GM21825 (cell line): ENCODE results near the gene TMF1.

Experiments
- ATAC-seq: cut with Tn5 transposase; IDR thresholded peaks from one replicate; pipeline ENCODE4 v1.9.1; 2021; ENCODE audit warnings: mild to moderate bottlenecking, moderate library complexity; ENCODE audit not compliant: unreplicated experiment

Gene TMF1

DNA sequence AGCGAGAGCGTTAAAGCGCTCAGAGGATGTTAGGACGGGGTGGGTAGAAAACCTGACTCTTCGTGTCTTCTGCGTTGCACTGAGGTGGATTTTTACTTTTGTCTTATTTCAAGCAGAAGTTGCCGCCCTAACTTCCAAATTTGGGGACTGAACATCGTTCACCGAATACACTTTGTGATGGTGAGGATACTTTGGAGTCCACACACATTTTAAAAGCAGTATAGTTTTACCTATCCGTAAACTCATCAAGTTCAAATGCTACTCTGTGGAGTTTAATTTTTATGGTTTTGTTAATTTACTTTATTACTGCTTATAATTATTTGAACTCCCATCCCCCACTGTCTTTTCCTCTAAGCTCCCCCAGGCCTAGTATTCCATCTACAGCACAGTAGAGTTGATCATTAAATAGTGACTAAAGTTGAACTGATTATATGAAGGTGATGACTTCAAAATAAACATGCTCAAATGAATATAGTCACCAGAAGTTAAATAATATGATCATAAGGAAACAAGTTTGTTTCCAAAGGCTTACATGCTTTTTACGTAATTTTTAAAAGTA is 38.0 kb downstream of the TMF1 start:
- ATAC-seq, result no peak

DNA sequence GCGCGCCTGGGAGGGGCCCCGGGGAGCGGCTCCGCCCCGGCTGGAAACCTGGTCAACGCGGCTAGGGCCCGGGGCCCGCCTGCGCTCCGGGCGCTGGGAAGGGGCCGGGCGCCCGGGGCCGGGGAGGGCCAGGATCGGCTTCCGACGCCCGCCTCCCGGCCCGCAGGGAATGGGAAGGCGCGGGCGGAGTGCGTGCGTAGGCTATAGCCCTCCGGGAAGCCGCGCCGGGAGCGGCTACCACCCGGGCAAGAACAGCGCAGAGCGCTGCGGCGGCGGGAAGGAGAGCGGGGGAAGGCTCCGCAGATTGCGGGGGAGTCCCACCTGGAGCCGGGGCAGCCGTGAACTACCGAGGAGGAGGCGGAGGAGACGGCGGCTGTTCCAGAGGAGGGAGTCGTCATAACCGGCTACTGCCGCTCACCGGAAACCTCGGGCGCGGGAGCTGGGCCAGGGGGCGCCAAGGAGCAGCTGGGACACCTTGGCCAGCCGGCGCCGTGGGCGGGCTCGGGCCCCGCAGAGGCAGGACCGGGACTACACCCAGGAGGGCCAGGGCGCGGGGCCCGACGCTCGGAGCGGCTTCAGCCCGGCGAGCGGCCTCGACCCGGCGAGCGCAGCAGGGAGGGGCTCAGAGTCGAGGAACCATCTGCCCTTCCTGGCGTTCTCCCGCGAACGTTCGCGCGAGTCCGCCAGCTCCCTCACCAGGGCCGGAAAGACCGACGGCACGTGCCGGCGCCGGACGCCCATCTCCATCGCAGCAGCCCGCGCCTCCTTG is 38.7 kb downstream of the TMF1 start, which contains the start of gene EOGT:
TSS of gene EOGT (minus strand) at position 432 of the 769 bp plus-strand sequence. CDS start 3,838 bp downstream, outside the sequence.
- peak; percentile 86 for ATAC-seq

DNA sequence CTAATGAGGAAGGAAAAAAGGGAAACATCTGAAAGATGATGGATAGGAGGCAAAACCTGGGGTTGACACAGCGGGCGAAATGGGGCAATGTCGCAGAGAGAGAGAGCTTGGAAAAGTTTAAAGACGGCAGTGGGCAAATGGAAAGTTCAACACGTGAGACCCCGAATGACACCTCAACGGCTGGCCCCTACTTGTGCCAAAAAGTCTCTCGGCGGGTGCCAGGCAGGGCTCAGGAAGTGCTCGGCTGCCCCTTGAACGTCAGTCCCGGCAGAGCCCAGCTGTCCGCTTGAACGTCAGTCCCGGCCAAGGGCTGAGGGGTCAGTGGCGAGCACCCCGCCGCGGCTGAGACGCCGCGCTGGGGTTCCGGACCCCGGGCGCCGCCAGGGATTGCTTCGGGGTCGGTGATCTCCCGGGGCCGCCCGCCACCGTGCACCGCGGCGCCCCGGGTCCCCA is 39.3 kb downstream of the TMF1 start:
- ATAC-seq, result peak; percentile 33

DNA sequence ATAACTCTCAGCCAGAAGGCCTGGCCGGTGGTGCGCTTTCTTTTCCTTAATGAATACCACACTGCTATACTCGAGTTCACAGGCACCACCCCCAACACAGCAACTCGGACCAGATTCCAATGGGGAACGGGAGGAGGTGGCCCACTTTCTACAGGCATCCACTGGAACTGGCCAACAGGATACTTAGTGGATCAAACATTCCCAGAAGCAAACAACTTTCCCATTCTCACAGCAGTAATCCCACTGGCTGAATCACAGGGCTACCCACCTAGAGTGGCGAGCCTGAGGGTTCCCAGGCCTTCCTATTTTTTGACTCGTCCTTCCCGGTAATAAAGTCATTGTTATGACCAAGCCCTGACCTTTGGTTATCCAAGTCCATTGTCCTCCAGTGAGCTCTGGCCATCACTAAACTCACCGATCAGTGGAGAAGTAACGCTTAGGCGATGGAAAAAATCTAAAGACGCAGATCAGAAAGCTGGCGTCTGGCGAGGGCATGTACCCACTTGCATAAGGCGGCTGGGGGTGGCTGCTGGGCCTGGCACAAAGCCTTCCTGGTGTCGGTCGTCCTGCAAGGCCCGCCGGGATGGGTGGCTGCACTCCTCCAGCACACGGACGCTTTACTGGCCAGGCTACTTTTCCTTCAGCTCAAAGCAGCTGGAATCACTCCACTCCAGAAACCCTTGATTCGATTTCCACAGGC is 39.9 kb downstream of the TMF1 start:
- ATAC-seq, result no peak

DNA sequence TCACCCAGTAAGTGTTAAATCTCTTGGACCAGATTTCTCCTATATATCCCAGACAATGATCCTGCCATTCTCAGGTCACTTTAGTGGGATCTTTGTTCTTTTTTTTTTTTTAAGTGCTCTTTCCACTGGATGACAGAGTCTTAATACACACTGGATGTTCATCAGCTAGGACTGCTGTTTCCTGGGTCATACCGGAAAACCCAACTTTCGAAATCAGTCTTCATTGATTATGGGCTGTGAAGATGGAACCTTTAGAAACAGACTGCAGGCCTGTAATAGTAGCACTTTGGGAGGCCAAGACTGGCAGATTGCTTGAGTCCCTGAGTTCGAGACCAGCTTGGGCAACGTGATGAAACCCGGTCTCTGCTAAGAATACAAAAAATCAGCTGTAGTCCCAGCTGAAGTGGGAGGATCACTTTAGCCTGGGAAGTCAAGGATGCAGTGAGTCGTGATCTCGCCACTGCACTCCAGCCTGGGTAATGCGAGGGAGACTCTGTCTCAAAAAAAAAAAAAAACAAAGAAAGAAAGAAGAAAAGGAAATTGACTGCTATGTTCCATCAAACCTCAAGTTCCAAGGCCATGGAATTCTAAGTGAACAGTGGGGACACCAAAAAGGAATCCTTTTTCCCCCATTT is 40.9 kb downstream of the TMF1 start:
- ATAC-seq, result no peak

DNA sequence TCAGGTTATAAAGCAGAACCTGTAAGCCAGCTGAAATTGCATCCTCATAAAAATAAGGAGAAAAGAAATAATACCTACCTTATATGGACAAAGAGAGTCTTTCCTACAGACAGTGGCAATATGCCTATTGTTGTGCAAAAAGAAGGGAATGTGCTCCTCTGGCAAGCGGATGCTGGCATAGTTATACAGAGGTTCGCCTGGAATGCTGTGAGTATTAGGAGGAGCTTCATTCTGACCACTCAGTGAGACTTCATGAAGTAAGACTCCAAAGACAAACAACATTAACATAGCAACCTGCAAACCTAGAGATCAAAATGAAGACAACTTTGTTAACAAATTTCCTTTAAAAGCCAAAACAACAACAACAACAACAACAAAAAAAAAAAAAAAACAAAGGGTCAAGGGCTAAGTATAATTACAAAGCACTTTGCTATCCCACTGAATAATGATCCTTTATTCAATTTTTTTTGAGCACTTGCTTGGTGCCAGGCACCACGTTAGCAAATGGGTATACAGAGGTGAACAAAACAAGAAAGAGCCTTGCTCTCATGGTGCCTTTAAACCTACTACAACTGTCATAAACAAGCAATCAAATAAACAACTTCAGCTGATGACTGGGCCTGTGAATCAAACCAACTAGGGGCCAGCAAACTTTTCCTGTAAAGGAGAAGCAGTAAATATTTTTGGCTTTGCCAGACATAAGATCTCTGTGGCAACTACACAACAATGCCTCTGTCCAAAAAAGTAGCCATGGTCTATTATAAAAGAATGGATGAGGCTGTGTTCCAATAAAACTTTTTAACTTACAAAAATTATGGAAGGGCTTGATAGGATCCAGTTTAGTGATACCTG is 42.3 kb downstream of the TMF1 start:
- no peak for ATAC-seq

DNA sequence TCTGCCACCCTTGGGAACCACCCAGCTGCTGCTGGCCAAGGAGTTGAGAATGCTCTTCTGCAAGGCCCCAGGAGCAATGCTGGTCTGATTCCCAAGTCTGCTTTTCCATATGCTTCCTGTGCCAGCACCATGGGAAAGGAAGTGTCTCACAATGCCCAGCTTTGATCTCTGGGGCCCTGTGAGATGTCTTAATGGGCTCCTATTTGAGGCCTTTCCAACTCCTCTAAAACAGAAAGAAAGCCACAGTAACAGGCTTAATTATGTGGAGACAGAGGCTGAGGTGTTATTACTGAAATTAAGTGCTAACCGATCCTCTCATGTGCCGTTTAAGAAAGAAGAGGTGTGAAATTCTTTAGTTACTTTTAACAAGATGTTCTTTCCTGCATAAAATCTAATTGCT is 43.2 kb downstream of the TMF1 start:
- no peak for ATAC-seq

DNA sequence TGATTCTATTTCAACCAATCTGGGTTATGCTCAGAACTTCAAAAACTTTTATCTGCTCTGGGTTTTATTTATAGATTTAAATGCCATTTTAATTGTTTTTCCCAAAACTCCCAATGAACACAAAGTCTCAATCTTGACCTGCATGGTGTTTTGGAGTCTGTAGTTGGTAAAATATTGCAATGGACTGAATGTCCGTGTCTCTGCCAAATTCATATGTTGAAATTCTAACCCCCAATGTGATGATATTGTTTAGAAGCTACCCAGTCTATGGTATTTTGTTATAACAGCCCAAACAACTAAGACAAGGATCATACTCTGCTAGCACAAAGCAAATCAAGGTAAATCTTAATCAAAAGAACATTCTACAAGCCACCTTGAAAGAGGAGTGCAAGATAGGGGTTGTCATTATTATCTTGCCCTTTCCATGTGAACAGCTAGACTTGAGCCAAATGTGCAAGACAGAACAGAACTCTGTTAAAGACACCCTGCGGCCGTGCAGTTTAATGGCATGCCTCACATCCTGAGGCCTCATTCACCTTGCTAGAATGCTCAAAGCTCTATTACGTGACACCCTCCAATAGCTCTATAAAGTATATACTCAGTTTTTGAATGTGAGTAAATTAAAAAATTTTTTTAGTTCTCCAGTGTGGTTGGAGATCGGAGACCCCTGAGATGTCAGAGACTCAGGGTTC is 46.2 kb downstream of the TMF1 start:
- ATAC-seq, result no peak

DNA sequence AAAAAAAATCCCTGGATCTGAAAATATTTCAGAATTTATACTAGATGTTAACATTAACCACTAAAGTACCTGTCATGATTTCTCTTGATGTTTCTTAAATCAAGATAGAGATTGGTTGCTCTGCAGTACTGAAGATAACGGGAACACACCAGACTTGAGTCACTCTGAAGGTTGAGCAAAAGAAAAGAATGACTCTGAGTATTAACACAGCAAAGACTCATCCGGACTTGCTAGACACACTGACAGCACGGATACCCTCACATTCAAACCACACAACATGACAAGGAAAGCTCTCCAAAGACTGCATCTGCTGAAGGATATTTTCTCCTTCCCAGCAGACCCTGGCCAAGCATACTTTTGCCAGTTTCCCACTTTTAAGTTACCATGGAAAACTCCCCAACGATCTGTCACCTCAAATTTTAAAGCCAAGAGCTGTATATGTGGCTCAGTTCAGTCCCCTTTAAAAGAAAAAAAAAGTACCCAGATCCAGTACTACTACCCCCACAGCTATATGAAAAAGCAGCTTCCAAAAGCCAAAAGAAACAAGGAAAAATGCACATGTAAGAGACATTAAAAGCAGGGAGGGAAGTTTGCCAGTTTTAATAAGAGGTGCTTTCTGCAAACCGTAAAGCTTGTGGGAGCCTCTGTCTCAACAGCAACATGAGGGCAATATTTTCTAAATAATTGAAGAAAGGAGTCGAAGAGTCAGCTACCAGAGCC is 46.9 kb downstream of the TMF1 start:
- no peak for ATAC-seq

DNA sequence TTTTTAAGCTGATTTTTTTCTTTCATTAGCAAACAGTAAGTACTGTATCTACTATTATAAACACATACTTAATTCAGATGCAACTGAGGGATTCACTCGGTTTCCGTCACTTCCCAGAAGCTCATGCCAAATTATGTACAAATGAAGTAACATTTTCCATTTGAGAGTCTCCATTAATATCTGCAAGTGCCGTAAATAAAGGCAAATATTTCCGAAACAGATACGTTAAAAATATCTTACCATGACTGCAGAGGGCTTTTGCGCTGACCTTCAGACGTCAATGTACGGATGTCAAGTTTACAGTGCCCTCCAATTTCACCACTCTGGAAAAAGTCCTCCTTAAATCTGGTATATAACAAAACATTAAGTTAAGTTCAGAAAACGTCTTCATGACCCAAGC is 48.0 kb downstream of the TMF1 start:
- no peak for ATAC-seq

DNA sequence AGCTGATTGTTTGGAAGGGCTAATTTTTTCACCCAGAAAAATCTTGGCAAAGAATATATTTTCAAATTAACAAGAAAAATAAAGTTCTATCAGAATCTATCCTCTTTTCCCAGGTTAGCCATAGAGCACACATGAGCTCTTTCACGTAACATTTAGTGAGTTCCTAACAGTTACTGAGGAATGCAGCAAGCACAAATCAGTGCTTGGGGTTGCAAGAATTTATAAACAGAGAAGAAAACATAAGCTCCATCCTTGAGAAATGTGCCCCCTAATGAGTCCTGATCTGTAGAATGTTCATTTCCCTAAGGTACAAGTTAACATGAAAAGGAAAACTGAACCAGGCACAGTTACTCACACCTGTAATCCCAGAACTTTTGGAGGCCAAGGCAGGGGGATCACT is 52.5 kb downstream of the TMF1 start:
- ATAC-seq, result no peak

DNA sequence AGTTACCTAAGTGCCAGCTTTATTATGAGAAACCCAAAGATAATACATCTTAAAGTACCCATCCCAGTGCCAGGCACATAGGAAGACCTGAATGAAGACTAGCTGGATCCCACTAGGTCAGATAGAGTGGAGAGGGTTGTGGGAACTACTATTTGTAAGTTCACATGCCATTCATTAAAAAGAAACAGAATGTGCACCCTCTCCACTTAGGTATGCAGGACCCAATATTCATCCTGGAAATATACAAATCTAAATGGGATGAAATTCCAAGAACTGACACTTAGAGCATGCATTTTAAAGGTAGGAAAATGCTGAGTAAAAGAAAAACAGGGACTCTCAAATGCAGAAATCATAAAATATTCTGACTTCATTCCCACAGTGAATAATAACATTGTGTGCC is 53.0 kb downstream of the TMF1 start:
- no peak for ATAC-seq

DNA sequence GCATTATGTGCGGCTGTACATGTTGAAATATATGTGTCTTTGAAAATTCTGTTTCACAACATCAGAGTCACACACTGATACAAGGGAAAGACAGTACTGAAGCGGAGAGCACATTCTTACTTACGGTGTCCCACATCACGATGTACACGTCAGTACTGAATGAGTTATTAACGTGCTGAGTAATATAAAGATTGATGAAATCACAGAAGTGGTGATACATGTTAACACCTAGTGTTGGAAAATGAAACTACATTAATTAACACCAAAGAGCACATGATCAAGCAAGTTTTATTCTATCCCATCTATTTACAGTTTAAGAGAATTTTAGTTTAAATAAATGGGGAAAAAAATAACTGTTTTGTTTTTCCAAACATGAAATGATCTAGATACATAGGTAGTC is 54.2 kb downstream of the TMF1 start:
- no peak for ATAC-seq

DNA sequence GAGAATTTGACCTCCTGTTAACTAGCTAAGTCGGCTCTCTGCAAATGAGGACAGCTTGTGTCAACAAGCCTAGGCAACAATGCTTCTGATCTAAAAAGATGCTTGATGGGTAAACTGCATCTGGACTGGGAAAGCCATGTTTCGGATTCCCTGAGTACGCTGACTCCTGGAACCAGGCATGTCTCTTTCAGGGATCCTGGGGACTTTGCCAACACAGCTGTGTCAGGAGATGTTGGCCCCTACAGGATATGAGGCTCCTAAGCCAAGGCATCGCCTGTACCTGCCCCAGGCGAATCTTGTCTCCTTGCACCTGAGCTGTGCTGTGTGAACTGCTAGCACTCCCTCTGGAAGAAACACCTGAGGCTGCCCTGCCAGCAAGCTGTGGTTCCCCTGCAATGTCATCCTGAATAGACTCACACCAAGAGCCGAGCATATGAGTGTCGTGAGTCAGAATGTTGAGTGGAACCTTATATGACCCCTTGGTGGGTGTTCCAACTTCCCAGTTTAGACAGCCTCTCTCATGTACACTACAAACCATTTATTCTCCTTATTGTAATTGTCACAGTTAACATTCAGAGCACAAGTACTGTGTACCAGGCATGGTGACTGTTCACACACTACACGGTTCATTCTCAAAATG is 55.7 kb downstream of the TMF1 start:
- ATAC-seq, result no peak

DNA sequence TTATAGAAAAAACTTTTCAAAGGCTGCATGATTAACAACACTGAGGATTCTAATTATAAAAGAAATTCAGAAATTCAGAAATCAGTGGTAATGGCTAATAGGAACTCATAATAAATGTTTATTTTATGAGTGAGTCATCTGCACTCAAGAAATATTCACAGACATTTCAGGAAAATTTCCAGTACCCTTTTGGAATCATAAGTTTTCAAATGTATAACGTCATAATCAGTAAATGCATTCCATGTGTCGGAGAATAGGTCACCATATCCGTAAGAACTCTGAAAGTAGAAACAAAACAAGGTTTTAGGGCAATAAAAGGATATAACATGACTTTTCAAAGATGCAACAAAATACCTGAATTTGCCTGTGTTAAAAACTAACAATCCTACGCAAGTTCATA is 63.4 kb downstream of the TMF1 start:
- no peak for ATAC-seq

DNA sequence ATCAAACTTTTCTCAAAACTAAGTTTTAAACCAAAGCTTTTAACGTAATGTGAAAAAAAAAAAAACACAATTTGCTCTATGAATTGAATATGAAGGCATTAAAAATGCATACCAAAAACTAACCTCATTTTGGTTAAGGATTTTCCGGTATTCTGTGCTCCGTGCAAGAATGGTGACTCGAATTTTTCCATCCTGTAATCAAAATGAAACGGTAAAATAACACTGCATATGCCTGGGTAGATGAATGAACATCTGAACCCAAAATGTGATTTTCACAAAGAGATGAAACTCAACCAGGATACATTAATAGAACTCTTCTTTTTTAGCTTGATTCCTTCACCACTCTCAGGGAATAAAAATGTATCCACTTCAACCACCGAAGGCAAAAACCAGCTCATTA is 64.8 kb downstream of the TMF1 start:
- no peak for ATAC-seq

DNA sequence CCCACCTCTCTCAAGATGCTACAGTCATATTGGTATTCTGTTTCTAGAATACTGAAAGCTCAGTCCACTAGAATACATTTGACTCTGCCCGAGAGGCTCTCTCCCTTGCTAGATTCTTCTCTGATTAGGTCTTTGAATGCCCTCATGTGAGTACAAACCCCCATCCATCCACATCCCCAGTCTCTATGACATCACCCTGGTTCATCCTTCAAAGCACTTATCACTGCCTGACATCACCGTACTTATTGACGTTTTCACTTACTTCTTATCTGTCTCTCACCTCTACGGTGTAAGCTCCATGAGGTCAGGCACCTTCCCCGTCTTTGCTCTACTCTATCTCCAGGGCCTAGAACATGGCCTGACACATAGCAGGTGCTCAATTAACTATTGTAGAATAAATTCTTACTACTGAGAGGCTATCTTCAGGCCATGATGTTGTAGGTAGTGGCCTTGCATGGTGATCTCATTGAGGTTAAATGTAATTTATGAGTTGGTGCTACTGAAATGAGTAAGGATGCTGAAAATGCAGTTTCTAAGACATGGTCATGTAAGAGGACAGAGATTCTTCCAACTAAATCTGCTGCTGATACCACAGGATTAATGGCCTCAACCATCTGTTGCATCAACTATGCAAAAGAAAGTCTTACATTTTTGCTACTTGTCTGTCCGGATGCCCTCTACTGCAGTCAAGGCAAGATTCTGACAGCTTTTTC is 65.5 kb downstream of the TMF1 start:
- ATAC-seq, result no peak

DNA sequence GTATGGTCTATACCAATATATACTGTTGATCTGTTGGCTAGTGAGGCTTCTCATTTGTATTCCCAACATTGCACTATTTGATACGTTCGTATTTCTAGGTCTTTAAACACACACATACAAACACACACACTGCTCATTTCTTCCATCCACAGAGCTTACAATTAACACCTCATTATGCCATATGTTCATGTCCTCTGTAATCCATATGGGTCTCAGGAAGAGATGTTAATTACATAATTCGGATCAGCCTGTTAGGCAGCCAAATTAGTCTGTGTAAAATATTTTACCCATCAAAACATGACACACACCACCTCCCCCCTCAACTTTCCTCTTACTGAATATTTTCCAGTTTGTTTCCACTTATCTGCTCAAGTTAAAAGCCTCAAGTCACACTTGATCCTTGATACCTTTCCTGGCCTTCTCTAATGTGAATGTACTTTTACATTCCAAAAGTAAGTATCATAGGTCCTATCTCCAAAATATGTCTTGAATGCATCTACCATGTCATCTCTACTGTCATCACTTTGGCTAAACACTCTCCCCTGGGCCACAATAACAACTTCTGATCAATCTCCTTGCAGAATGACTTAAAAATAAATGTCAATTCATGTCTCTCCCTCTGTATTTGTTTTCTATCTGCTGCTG is 66.9 kb downstream of the TMF1 start:
- no peak for ATAC-seq
